Measurements from ENCODE around the gene LDOC1. TPM values are rescaled to one million over a fixed set of nuclear protein-coding genes. Genes with fewer than 3 reads are reported as not detected.

LDOC1 gene
- total RNA-seq, 6 experiments from 2014 or later, result 0.18 to 1.8 (median 1.1) TPM

DNA sequence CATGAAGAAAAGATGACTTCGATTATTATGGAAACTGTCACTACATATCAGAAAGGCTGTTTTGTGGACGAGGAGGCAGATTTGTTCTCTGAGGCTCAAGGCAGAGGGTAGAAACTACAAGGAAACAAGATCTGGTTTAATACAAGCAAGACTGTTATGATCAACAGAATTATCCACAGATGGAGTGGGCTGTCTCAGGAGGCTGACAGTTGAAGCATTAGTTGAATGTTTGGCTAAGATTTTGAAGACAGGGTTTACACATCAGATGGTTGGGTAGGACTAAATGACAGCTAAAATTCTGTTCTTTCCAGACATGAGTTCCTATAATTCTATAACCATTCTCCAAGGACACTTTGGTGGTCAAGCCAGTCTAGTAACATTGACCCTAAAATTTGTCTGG lies 49.8 kb downstream of the LDOC1 start:
- Histone ChIP-seq H3K36me3 (no peaks in the 10 kb centered on the region), H3K27me3 (no peaks in the 10 kb centered on the region), H3K9me3 (no peaks in the 10 kb centered on the region), H3K4me3 (no peak overlapping the region), H3K27ac (no peak overlapping the region), H3K4me1 (no peaks in the 10 kb centered on the region)
- intact Hi-C loops (cut with DNase I), result no loop called here
- DNase-seq, result no peak
- no peak for ATAC-seq
- WGBS (ENCODE audit: insufficient coverage, low coverage, low lambda C conversion rate, missing lambda C conversion rate), result 41% methylated on average over 2 of the region's 2 CpGs
- TF ChIP-seq, protein P1, sequence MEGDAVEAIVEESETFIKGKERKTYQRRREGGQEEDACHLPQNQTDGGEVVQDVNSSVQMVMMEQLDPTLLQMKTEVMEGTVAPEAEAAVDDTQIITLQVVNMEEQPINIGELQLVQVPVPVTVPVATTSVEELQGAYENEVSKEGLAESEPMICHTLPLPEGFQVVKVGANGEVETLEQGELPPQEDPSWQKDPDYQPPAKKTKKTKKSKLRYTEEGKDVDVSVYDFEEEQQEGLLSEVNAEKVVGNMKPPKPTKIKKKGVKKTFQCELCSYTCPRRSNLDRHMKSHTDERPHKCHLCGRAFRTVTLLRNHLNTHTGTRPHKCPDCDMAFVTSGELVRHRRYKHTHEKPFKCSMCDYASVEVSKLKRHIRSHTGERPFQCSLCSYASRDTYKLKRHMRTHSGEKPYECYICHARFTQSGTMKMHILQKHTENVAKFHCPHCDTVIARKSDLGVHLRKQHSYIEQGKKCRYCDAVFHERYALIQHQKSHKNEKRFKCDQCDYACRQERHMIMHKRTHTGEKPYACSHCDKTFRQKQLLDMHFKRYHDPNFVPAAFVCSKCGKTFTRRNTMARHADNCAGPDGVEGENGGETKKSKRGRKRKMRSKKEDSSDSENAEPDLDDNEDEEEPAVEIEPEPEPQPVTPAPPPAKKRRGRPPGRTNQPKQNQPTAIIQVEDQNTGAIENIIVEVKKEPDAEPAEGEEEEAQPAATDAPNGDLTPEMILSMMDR (IDR thresholded peaks at IDR 0.05), result no peak
- no peak for TF ChIP-seq POLR2A (IDR thresholded peaks at IDR 0.05)

Other genes with a start within 250 kb of the LDOC1 start
- gene SPANXB1, start 174.5 kb downstream of the LDOC1 start, total RNA-seq, result not detected
- gene SPANXC, start 65.4 kb upstream of the LDOC1 start, total RNA-seq, result not detected

Measured in right lobe of liver (tissue), 6 donors.